Osteocyte (in vitro differentiated cells): Measurements from ENCODE around the gene ETV6. TPM values are rescaled to one million over a fixed set of nuclear protein-coding genes. Genes with fewer than 3 reads are reported as not detected.

Source experiments
- DNase-seq: peaks from one replicate; pipeline ENCODE4 v3.0.0; 2021; ENCODE audit warnings: mixed read lengths; ENCODE audit not compliant: unreplicated experiment; ENCODE audit errors: extremely low spot score
- H3K27ac Mint-ChIP-seq: one replicate; pipeline ENCODE4 v1.8.0; 2021; ENCODE audit warnings: mild to moderate bottlenecking, mixed read lengths; ENCODE audit not compliant: unreplicated experiment
- H3K27me3 Mint-ChIP-seq: one replicate; pipeline ENCODE4 v1.8.0; 2021; ENCODE audit warnings: mixed read lengths; ENCODE audit not compliant: unreplicated experiment
- H3K36me3 Mint-ChIP-seq: one replicate; pipeline ENCODE4 v1.8.0; 2021; ENCODE audit warnings: mixed read lengths; ENCODE audit not compliant: unreplicated experiment
- H3K4me1 Mint-ChIP-seq: one replicate; pipeline ENCODE4 v1.8.0; 2021; ENCODE audit warnings: mixed read lengths; ENCODE audit not compliant: unreplicated experiment
- H3K4me3 Mint-ChIP-seq: one replicate; pipeline ENCODE4 v1.8.0; 2021; ENCODE audit warnings: mild to moderate bottlenecking, moderate library complexity, mixed read lengths; ENCODE audit not compliant: unreplicated experiment
- H3K9me3 Mint-ChIP-seq: one replicate; pipeline ENCODE4 v1.8.0; 2021; ENCODE audit warnings: mixed read lengths; ENCODE audit not compliant: unreplicated experiment
- total RNA-seq: library from RNA; stranded (reverse); gene quantifications from 2 replicates; pipeline ENCODE4 v1.2.1, GENCODE V29; 2021
- TF ChIP-seq, protein P1 (sequence below): fragments of 200-600 bp; sonication (generic); IDR thresholded peaks from 2 replicates; pipeline ENCODE4 v1.5.0; 2021; ENCODE audit warnings: antibody characterized with exemption, mild to moderate bottlenecking, moderate library complexity

Gene ETV6
- total RNA-seq, 1 donor from 2014 or later = 24.4 TPM

DNA sequence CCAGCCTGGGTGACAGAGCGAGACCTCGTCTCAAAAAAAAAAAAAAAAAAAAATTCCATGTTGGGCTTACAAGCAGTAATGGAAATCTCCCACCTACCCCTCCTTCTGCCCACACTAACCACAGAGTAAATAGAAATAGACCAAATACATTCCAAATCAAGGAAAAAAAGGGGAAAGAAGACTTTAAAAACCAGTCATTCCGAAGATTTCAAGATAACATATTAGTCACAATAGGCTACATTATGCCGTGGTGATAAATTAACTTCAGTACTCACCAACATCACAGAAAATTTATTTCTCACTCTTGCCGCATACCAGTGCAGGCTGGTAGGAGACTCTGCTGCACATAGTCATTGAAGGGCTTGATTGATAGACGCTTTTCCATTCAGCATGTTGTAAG is 15.5 kb upstream of the ETV6 start:
- H3K27ac Mint-ChIP-seq = no peak overlapping the region
- no peak overlapping the region for H3K4me3 Mint-ChIP-seq
- no peaks in the 10 kb centered on the region for H3K27me3 Mint-ChIP-seq
- no peak for DNase-seq
- no peaks in the 10 kb centered on the region for H3K4me1 Mint-ChIP-seq
- TF ChIP-seq, protein P1, sequence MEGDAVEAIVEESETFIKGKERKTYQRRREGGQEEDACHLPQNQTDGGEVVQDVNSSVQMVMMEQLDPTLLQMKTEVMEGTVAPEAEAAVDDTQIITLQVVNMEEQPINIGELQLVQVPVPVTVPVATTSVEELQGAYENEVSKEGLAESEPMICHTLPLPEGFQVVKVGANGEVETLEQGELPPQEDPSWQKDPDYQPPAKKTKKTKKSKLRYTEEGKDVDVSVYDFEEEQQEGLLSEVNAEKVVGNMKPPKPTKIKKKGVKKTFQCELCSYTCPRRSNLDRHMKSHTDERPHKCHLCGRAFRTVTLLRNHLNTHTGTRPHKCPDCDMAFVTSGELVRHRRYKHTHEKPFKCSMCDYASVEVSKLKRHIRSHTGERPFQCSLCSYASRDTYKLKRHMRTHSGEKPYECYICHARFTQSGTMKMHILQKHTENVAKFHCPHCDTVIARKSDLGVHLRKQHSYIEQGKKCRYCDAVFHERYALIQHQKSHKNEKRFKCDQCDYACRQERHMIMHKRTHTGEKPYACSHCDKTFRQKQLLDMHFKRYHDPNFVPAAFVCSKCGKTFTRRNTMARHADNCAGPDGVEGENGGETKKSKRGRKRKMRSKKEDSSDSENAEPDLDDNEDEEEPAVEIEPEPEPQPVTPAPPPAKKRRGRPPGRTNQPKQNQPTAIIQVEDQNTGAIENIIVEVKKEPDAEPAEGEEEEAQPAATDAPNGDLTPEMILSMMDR = no peak
- no peaks in the 10 kb centered on the region for H3K9me3 Mint-ChIP-seq
- no peaks in the 10 kb centered on the region for H3K36me3 Mint-ChIP-seq

DNA sequence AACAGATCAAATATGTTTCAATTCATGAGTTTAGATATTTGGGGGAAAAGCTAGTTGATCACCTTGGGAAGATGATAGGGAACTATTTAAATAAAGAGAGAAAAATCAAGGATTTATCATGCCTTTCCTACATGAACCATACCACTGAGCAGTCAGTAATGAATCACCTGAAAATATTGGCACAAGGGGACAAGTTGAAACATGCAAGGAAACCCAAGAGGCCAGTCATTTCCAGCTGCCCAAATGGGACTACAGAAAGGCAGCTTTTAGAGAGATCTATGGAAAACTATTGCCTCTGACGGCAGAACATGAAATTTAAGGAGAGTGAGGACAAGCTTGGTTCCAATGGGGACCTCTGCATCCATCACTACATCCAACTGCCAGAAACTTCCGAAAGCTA is 14.1 kb upstream of the ETV6 start:
- Mint-ChIP-seq H3K9me3 (no peaks in the 10 kb centered on the region), H3K4me3 (no peak overlapping the region), H3K27ac (no peak overlapping the region), H3K27me3 (no peaks in the 10 kb centered on the region), H3K36me3 (no peaks in the 10 kb centered on the region), H3K4me1 (no peaks in the 10 kb centered on the region)
- TF ChIP-seq, protein P1 = no peak
- no peak for DNase-seq

DNA sequence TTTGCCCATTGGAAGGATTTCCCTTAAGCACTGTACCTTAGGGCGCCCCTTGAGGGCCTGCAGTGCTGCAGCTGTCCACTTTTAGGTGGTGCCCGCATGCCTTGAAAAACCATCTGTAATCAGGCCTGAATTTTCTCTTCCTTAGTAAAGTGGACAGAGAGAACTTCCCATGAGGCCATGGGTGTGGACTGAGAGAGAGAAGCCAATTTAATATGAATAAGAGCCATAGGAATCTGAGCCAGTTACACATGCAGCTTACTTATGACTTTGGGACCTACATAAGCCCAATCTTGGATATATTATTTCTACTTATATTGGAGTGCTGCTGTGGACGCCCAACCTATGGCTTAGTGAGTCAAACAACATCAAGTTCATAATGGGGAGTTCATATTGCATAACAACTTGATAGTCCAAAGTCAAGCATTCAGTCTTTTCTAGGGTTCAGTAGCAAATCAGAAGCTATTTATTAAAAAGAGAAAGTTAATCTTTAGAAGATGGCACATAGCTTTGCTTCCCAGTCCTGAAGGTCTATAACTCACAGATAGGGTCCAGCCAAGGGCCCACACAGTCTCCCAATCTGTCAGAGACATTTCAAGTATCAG is 11.1 kb upstream of the ETV6 start:
- H3K9me3 Mint-ChIP-seq = no peaks in the 10 kb centered on the region

DNA sequence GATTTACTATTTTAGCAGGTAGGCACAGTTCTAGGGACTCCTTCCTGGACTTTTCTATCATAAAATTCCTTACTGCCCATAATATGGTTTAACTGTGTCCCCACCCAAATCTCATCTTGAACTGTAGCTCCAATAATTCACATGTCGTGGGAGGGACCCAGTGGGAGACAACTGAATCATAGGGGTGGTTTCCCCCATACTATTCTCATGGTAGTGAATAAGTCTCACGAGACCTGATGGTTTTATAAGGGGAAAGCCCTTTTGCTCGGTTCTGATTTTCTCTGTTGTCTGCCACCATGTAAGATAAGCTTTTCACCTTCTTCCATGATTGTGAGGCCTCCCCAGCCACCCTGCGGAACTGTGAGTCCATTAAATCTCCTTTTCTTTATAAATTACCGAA is 10.0 kb upstream of the ETV6 start:
- no peak overlapping the region for H3K27ac Mint-ChIP-seq
- H3K4me1 Mint-ChIP-seq = no peaks in the 10 kb centered on the region
- no peaks in the 10 kb centered on the region for H3K36me3 Mint-ChIP-seq
- TF ChIP-seq, protein P1 = no peak
- H3K4me3 Mint-ChIP-seq = no peak overlapping the region
- no peaks in the 10 kb centered on the region for H3K27me3 Mint-ChIP-seq
- no peak for DNase-seq
- H3K9me3 Mint-ChIP-seq = no peaks in the 10 kb centered on the region

More for the DNA sequence above, 11.1 kb upstream of the ETV6 start:
- DNase-seq = no peak
- TF ChIP-seq, protein P1 = no peak
- H3K27ac Mint-ChIP-seq = no peak overlapping the region
- H3K4me1 Mint-ChIP-seq = no peaks in the 10 kb centered on the region
- no peaks in the 10 kb centered on the region for H3K36me3 Mint-ChIP-seq
- no peak overlapping the region for H3K4me3 Mint-ChIP-seq
- no peaks in the 10 kb centered on the region for H3K27me3 Mint-ChIP-seq

DNA sequence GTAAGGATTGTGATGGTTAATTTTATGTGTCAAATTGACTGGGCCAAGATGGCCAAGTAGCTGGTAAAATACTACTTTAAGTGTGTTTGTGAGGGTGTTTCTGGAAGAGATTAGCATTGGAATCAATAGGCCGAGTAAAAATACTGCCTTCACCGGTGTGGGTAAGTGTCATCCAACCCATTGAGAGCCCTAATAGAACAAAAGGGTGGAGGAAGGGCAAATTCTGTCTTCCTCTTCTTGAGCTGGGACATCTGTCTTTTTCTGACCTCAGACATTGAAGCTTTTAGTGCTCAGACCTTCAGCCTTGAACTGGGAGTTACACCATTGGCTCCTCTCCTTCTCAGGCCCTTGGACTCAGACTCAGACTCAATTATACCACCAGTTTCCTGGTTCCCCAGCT is 8.0 kb upstream of the ETV6 start:
- no peaks in the 10 kb centered on the region for H3K36me3 Mint-ChIP-seq
- no peaks in the 10 kb centered on the region for H3K27me3 Mint-ChIP-seq
- no peak for DNase-seq
- TF ChIP-seq, protein P1 = no peak
- no peaks in the 10 kb centered on the region for H3K4me1 Mint-ChIP-seq
- H3K9me3 Mint-ChIP-seq = no peaks in the 10 kb centered on the region
- H3K4me3 Mint-ChIP-seq = no peak overlapping the region
- H3K27ac Mint-ChIP-seq = no peak overlapping the region
